Measurements from ENCODE around the gene MAGI2. TPM values are rescaled to one million over a fixed set of nuclear protein-coding genes. Genes with fewer than 3 reads are reported as not detected.
"Not testable (repeated sequence)": the region's sequence is repeated elsewhere in the genome, so short reads cannot be mapped to it uniquely, and the experiment has no call there.

MAGI2 gene
- total RNA-seq, 2 donors from 2014 or later, result 10.3 to 19.2 TPM

- no peak overlapping the region for H3K27ac Mint-ChIP-seq
- 89% methylated on average over 3 of the region's 4 CpGs; no CpG with 5 or more reads in 1 of the 2 experiments for WGBS, 2 experiments (ENCODE audit: insufficient coverage in 1 of 2, insufficient read length in 1 of 2)
Measured at GRCh38 chr7:79079919-79080554, 373.4 kb downstream of the MAGI2 start.

GRCh38 chr7:79078273-79078672 is 375.2 kb downstream of the MAGI2 start:
- Mint-ChIP-seq H3K9me3 (no peaks in the 10 kb centered on the region), H3K4me1 (peaks cover 5% of the 10 kb centered on the region), H3K36me3 (ENCODE audit: low read depth) (no peaks in the 10 kb centered on the region), H3K27me3 (ENCODE audit: insufficient read depth) (no peaks in the 10 kb centered on the region), H3K27ac (no peak overlapping the region), H3K4me3 (no peak overlapping the region)
- DNase-seq, result no peak
- H3K4me1 ChIP-seq (ENCODE audit: control insufficient read depth, insufficient read depth, low read length), result no peaks in the 10 kb centered on the region
- 100% methylated on average over 1 of the region's 1 CpG; no CpG with 5 or more reads in 1 of the 2 experiments for WGBS, 2 experiments (ENCODE audit: insufficient coverage in 1 of 2, insufficient read length in 1 of 2)
- H3K27ac ChIP-seq (ENCODE audit: low read depth, low read length), result no peak overlapping the region
- no peak overlapping the region for H3K4me3 ChIP-seq (ENCODE audit: low read length)
- no peak overlapping the region for H3K9ac ChIP-seq (ENCODE audit: extremely low read depth, low read length, poor library complexity, severe bottlenecking)
- no peak for TF ChIP-seq CTCF (conservative IDR thresholded peaks at IDR 0.05)
- H3K36me3 ChIP-seq (ENCODE audit: control insufficient read depth, insufficient read depth, low read length), result no peaks in the 10 kb centered on the region
- H3K27me3 ChIP-seq (ENCODE audit: control insufficient read depth, insufficient read depth, low read length, poor library complexity, severe bottlenecking), result no peaks in the 10 kb centered on the region
- no peaks in the 10 kb centered on the region for H3K9me3 ChIP-seq (ENCODE audit: control insufficient read depth, low read length)

More at GRCh38 chr7:79079919-79080554, 373.4 kb downstream of the MAGI2 start:
- no peak overlapping the region for H3K4me3 Mint-ChIP-seq
- no peaks in the 10 kb centered on the region for H3K36me3 Mint-ChIP-seq (ENCODE audit: low read depth)
- Histone ChIP-seq H3K36me3 (ENCODE audit: control insufficient read depth, insufficient read depth, low read length) (no peaks in the 10 kb centered on the region), H3K27me3 (ENCODE audit: control insufficient read depth, insufficient read depth, low read length, poor library complexity, severe bottlenecking) (no peaks in the 10 kb centered on the region), H3K4me3 (ENCODE audit: low read length) (no peak overlapping the region), H3K9ac (ENCODE audit: extremely low read depth, low read length, poor library complexity, severe bottlenecking) (no peak overlapping the region), H3K9me3 (ENCODE audit: control insufficient read depth, low read length) (no peaks in the 10 kb centered on the region), H3K4me1 (ENCODE audit: control insufficient read depth, insufficient read depth, low read length) (no peaks in the 10 kb centered on the region), H3K27ac (ENCODE audit: low read depth, low read length) (no peak overlapping the region)
- no peak for TF ChIP-seq CTCF (conservative IDR thresholded peaks at IDR 0.05)
- peaks cover 5% of the 10 kb centered on the region for H3K4me1 Mint-ChIP-seq
- H3K9me3 Mint-ChIP-seq, result no peaks in the 10 kb centered on the region
- no peaks in the 10 kb centered on the region for H3K27me3 Mint-ChIP-seq (ENCODE audit: insufficient read depth)
- no peak for DNase-seq

- not testable (repeated sequence) for H3K36me3 Mint-ChIP-seq (ENCODE audit: low read depth); H3K4me1 Mint-ChIP-seq; H3K4me1 ChIP-seq (ENCODE audit: control insufficient read depth, insufficient read depth, low read length); H3K9ac ChIP-seq (ENCODE audit: extremely low read depth, low read length, poor library complexity, severe bottlenecking); H3K27ac Mint-ChIP-seq; H3K4me3 ChIP-seq (ENCODE audit: low read length); H3K9me3 ChIP-seq (ENCODE audit: control insufficient read depth, low read length); H3K27ac ChIP-seq (ENCODE audit: low read depth, low read length); H3K9me3 Mint-ChIP-seq; H3K4me3 Mint-ChIP-seq; H3K27me3 ChIP-seq (ENCODE audit: control insufficient read depth, insufficient read depth, low read length, poor library complexity, severe bottlenecking); DNase-seq; H3K27me3 Mint-ChIP-seq (ENCODE audit: insufficient read depth); H3K36me3 ChIP-seq (ENCODE audit: control insufficient read depth, insufficient read depth, low read length)
- 74 to 93% methylated on average over 3 to 5 of the region's 5 CpGs for WGBS, 2 experiments (ENCODE audit: insufficient coverage in 1 of 2, insufficient read length in 1 of 2)
Measured at GRCh38 chr7:79071187-79071586, 382.3 kb downstream of the MAGI2 start.
